GM12878 (cell line): ENCODE data around the gene DCAF8. TPM values are rescaled to one million over a fixed set of nuclear protein-coding genes. Genes with fewer than 3 reads are reported as not detected.

Experiments used
- ASH2L ChIP-seq: fragments of 300-600, 200-600 bp; sonication (generic); IDR thresholded peaks from 2 replicates; pipeline ENCODE4 v1.6.1; 2017; ENCODE audit warnings: low read depth, mild to moderate bottlenecking, borderline replicate concordance
- BRCA1 ChIP-seq: IDR thresholded peaks from 2 replicates; pipeline ENCODE4 v1.6.1; 2011; ENCODE audit warnings: low read depth, low read length, improper control_type of control experiment
- DPF2 ChIP-seq: fragments of 450-650 bp; IDR thresholded peaks from 2 replicates; pipeline ENCODE4 v1.6.1; 2017; ENCODE audit warnings: mild to moderate bottlenecking
- ESRRA ChIP-seq: IDR thresholded peaks from 2 replicates; pipeline ENCODE4 v1.6.1; 2012; ENCODE audit warnings: mild to moderate bottlenecking, low read length, improper control_type of control experiment
- EZH2 ChIP-seq: IDR thresholded peaks from 2 replicates; pipeline ENCODE4 v1.6.1; 2012; ENCODE audit warnings: low read depth, mild to moderate bottlenecking, control low read depth, inconsistent platforms, low read length, borderline replicate concordance; ENCODE audit not compliant: control insufficient read depth
- IKZF1 ChIP-seq: fragments of 450-650 bp; conservative IDR thresholded peaks from 2 replicates; pipeline ENCODE4 v1.6.1; 2017; ENCODE audit warnings: antibody characterized with exemption, mild to moderate bottlenecking
- MEF2B ChIP-seq: fragments of 450-650 bp; IDR thresholded peaks from 2 replicates; pipeline ENCODE4 v1.6.1; 2018; ENCODE audit warnings: mild to moderate bottlenecking, moderate library complexity; ENCODE audit not compliant: partially characterized antibody, poor library complexity, severe bottlenecking
- MYC ChIP-seq: IDR thresholded peaks from 2 replicates; pipeline ENCODE4 v1.6.1; 2011; ENCODE audit warnings: mild to moderate bottlenecking, low read length, moderate library complexity, inconsistent platforms; ENCODE audit not compliant: insufficient read depth, insufficient replicate concordance, insufficient read length, severe bottlenecking
- NFYA ChIP-seq: IDR thresholded peaks from 2 replicates; pipeline ENCODE4 v1.6.1; 2011; ENCODE audit warnings: low read depth, mild to moderate bottlenecking, low read length, improper control_type of control experiment, borderline replicate concordance
- NR2C1 ChIP-seq: fragments of 450-650 bp; IDR thresholded peaks from 2 replicates; pipeline ENCODE4 v1.6.1; 2017; ENCODE audit warnings: antibody characterized with exemption, mild to moderate bottlenecking, moderate library complexity
- NRF1 ChIP-seq: conservative IDR thresholded peaks from 2 replicates; pipeline ENCODE4 v1.6.1; 2011; ENCODE audit warnings: mild to moderate bottlenecking, low read depth, low read length, improper control_type of control experiment
- POU2F2 ChIP-seq: IDR thresholded peaks from 3 replicates; pipeline ENCODE4 v1.6.1; 2011; ENCODE audit warnings: low read depth, mild to moderate bottlenecking, low read length, borderline replicate concordance
- SREBF1 ChIP-seq: IDR thresholded peaks from 2 replicates; pipeline ENCODE4 v1.6.1; 2012; ENCODE audit warnings: mild to moderate bottlenecking, low read length
- YY1 ChIP-seq: IDR thresholded peaks from 2 replicates; pipeline ENCODE4 v1.6.1; 2011; ENCODE audit warnings: low read depth, mild to moderate bottlenecking, low read length
- ZNF217 ChIP-seq: fragments of 450-650 bp; IDR thresholded peaks from 2 replicates; pipeline ENCODE4 v1.6.1; 2017; ENCODE audit warnings: antibody characterized with exemption, mild to moderate bottlenecking
- polyA plus RNA-seq, 11 experiments: library from polyadenylated mRNA; depleted of rRNA in 4 of 11; unstranded in 6 of 11; stranded (reverse) in 5 of 11; fragments of >200 nt; fragmentation: Nextera tagmentation in 4 of 11; fragmentation: Illumina TruSeq in 1 of 11; extraction: Ambion mirVana in 4 of 11; extraction: Trizol in 1 of 11; gene quantifications; 1 replicate in 1 of 11; 2 replicates in 10 of 11; pipeline versions ENCODE4 v1.2.1 to v1.2.3, GENCODE V29; 2011 to 2016; ENCODE audit warnings: inconsistent platforms in 2 of 11, missing spikeins in 2 of 11, low read depth in 1 of 11
- total RNA-seq, 4 experiments: library from RNA; depleted of rRNA in 3 of 4; stranded (reverse); fragments of >200 nt in 3 of 4; fragmentation: Illumina TruSeq in 1 of 4; extraction: Trizol in 1 of 4; gene quantifications; 2 replicates each; pipeline versions ENCODE4 v1.2.1 to v1.2.3, GENCODE V29; 2013 to 2021
- TF ChIP-seq, protein P1 (sequence below): fragments of 450-650 bp; conservative IDR thresholded peaks from 2 replicates; pipeline ENCODE4 v1.6.1; 2017; ENCODE audit warnings: mild to moderate bottlenecking, moderate library complexity
- TF ChIP-seq, protein P2 (sequence below): fragments of 450-650 bp; IDR thresholded peaks from 2 replicates; pipeline ENCODE4 v1.6.1; 2017; ENCODE audit warnings: mild to moderate bottlenecking, low read depth, inconsistent platforms; ENCODE audit not compliant: poor library complexity, severe bottlenecking
- TF ChIP-seq, protein P3 (sequence below): fragments of 450-650 bp; IDR thresholded peaks from 2 replicates; pipeline ENCODE4 v1.6.1; 2018; ENCODE audit warnings: mild to moderate bottlenecking, low read depth, moderate library complexity; ENCODE audit not compliant: partially characterized antibody

The DCAF8 gene
- total and polyA plus RNA-seq, 10 of the 15 experiments (the other 5 are each of a cell fraction or from before 2014, with no cell fraction given): 10.4 to 152 (median 84.6) TPM

DNA sequence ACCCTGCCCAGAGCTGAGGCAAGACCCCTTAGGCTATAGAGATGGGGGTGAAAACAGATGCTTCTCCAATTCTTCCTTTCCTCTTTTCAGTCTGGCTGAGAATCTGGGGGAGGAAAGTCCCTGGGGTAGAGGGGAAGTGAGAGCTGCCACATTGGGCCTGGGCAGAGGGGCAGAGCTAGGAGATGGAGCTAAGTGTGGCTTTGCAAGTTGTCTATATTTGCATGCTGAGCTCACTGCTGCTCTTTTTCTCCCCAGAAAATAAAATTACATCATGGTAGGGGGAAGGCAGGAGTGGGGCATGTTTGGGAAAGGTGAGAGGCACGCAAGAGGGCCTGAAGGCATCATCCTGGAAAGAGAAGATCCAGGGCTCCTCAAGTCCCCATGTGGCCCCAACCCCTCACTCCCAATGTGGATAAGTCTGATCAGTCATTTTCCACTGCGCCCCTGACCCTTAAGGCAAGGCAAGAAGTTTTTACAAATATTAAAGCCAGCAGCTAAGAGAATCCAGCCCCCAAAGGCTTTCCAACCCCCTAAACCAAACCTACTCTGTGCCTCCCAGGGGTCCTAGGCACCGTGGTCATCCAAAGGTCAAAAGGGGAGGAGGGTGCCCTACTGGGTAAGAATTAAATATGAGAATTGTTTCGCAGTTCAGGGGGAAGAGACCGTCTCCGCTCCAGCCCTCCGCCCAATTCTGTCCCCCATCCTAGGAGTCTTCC, 57.7 kb downstream of the DCAF8 start (continued):
- TF ChIP-seq ESRRA (no peak), MEF2B (peak; percentile 77), ZNF217 (peak; percentile 68; the same call in 1 of the 2 replicates), ASH2L (no peak), POU2F2 (peak; percentile 90; the same call in 2 of the 3 replicates), YY1 (0 out of 2 replicates have a peak, but pooled peaks have one; percentile 6), EZH2 (no peak), NR2C1 (no peak), MYC (no peak), BRCA1 (no peak), DPF2 (peak; percentile 85), IKZF1 (peak; percentile 98), NFYA (no peak), SREBF1 (no peak), NRF1 (no peak)
- TF ChIP-seq, protein P1, sequence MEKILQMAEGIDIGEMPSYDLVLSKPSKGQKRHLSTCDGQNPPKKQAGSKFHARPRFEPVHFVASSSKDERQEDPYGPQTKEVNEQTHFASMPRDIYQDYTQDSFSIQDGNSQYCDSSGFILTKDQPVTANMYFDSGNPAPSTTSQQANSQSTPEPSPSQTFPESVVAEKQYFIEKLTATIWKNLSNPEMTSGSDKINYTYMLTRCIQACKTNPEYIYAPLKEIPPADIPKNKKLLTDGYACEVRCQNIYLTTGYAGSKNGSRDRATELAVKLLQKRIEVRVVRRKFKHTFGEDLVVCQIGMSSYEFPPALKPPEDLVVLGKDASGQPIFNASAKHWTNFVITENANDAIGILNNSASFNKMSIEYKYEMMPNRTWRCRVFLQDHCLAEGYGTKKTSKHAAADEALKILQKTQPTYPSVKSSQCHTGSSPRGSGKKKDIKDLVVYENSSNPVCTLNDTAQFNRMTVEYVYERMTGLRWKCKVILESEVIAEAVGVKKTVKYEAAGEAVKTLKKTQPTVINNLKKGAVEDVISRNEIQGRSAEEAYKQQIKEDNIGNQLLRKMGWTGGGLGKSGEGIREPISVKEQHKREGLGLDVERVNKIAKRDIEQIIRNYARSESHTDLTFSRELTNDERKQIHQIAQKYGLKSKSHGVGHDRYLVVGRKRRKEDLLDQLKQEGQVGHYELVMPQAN: 0 out of 2 replicates have a peak, but pooled peaks have one; percentile 26
- TF ChIP-seq, protein P2, sequence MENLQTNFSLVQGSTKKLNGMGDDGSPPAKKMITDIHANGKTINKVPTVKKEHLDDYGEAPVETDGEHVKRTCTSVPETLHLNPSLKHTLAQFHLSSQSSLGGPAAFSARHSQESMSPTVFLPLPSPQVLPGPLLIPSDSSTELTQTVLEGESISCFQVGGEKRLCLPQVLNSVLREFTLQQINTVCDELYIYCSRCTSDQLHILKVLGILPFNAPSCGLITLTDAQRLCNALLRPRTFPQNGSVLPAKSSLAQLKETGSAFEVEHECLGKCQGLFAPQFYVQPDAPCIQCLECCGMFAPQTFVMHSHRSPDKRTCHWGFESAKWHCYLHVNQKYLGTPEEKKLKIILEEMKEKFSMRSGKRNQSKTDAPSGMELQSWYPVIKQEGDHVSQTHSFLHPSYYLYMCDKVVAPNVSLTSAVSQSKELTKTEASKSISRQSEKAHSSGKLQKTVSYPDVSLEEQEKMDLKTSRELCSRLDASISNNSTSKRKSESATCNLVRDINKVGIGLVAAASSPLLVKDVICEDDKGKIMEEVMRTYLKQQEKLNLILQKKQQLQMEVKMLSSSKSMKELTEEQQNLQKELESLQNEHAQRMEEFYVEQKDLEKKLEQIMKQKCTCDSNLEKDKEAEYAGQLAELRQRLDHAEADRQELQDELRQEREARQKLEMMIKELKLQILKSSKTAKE: peak; percentile 62
- TF ChIP-seq, protein P3, sequence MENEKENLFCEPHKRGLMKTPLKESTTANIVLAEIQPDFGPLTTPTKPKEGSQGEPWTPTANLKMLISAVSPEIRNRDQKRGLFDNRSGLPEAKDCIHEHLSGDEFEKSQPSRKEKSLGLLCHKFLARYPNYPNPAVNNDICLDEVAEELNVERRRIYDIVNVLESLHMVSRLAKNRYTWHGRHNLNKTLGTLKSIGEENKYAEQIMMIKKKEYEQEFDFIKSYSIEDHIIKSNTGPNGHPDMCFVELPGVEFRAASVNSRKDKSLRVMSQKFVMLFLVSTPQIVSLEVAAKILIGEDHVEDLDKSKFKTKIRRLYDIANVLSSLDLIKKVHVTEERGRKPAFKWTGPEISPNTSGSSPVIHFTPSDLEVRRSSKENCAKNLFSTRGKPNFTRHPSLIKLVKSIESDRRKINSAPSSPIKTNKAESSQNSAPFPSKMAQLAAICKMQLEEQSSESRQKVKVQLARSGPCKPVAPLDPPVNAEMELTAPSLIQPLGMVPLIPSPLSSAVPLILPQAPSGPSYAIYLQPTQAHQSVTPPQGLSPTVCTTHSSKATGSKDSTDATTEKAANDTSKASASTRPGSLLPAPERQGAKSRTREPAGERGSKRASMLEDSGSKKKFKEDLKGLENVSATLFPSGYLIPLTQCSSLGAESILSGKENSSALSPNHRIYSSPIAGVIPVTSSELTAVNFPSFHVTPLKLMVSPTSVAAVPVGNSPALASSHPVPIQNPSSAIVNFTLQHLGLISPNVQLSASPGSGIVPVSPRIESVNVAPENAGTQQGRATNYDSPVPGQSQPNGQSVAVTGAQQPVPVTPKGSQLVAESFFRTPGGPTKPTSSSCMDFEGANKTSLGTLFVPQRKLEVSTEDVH: no peak
